ENCODE measurements around the gene NAGLU. TPM values are rescaled to one million over a fixed set of nuclear protein-coding genes. Genes with fewer than 3 reads are reported as not detected.

The NAGLU gene
- polyA plus RNA-seq, 1 of the 3 experiments (the other 2 are of a cell fraction) = 33.9 TPM

DNA sequence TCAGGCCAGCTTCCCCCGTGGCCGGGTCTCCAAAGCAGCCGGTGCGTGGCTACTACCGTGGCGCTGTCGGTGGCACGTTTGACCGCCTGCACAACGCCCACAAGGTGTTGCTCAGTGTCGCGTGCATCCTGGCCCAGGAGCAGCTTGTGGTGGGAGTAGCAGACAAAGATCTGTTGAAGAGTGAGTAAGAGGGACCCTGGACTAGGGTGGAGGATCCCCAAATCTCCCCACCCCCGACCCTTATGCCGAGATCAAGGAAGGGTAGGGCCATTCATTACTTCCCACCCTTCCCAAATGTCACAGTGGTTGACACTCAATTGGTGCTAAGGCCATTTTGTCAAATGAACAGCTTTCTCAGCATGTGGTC is 27.1 kb downstream of the NAGLU start:
- Histone ChIP-seq H3K27ac (ENCODE audit: low read depth in 2 of 2, low read length in 1 of 2) (peak overlapping the region in 1 of 2 experiments; percentile 73; a peak in 2 of 4 replicates), H3K36me3 (replicated peaks in 1 of 2; ENCODE audit: control insufficient read depth in 1 of 2, insufficient read depth in 2 of 2, low read length in 1 of 2) (peaks cover 13 to 30% of the 10 kb centered on the region in 2 experiments), H2AFZ (ENCODE audit: low read depth) (no peak overlapping the region), H3K9me2 (no peaks in the 10 kb centered on the region), H3K27me3 (ENCODE audit: insufficient read depth) (no peaks in the 10 kb centered on the region), H4K20me1 (ENCODE audit: insufficient read depth) (no peaks in the 10 kb centered on the region), H3K9me3 (no peaks in the 10 kb centered on the region), H3F3A (replicated peaks; ENCODE audit: insufficient read depth) (peaks cover 29% of the 10 kb centered on the region), H3K9ac (peak overlapping the region; percentile 86), H3K4me3 (ENCODE audit: low read depth in 2 of 2, low read length in 1 of 2) (peak overlapping the region; percentile 78 to 98), H3K4me1 (ENCODE audit: control insufficient read depth in 1 of 2, insufficient read depth in 2 of 2, low read depth in 1 of 2, low read length in 1 of 2) (peaks cover 4 to 33% of the 10 kb centered on the region in 2 experiments; a peak in 3 of 4 replicates), H3K79me2 (ENCODE audit: insufficient read depth) (peaks cover 61% of the 10 kb centered on the region), H3K4me2 (peak overlapping the region; percentile 98)
- TF ChIP-seq FOXJ3 (CRISPR knock-in tag; IDR thresholded peaks at IDR 0.05) (no peak), MEF2A (IDR thresholded peaks at IDR 0.05; ENCODE audit: borderline replicate concordance, low read depth) (no peak), TAF1 (IDR thresholded peaks at IDR 0.05; ENCODE audit: borderline replicate concordance, low read depth, low read length) (no peak), FOXM1 (IDR thresholded peaks at IDR 0.05; ENCODE audit: low read depth) (no peak), FOSL2 (IDR thresholded peaks at IDR 0.05; ENCODE audit: borderline replicate concordance, low read depth) (no peak), POLR2AphosphoS5 (IDR thresholded peaks at IDR 0.05; ENCODE audit: low read depth, low read length) (no peak), GATA2 (CRISPR knock-in tag; IDR thresholded peaks at IDR 0.05) (no peak), SIN3A (IDR thresholded peaks at IDR 0.05; ENCODE audit: borderline replicate concordance, low read depth, low read length) (no peak), GABPA (IDR thresholded peaks at IDR 0.05; ENCODE audit: low read depth) (no peak), RXRA (IDR thresholded peaks at IDR 0.05; ENCODE audit: borderline replicate concordance, low read depth) (no peak)
- TF ChIP-seq, protein P1, sequence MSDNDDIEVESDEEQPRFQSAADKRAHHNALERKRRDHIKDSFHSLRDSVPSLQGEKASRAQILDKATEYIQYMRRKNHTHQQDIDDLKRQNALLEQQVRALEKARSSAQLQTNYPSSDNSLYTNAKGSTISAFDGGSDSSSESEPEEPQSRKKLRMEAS (IDR thresholded peaks at IDR 0.05; ENCODE audit: low read depth) = no peak
- TF ChIP-seq, protein P2, sequence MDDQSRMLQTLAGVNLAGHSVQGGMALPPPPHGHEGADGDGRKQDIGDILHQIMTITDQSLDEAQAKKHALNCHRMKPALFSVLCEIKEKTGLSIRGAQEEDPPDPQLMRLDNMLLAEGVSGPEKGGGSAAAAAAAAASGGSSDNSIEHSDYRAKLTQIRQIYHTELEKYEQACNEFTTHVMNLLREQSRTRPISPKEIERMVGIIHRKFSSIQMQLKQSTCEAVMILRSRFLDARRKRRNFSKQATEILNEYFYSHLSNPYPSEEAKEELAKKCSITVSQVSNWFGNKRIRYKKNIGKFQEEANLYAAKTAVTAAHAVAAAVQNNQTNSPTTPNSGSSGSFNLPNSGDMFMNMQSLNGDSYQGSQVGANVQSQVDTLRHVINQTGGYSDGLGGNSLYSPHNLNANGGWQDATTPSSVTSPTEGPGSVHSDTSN (IDR thresholded peaks at IDR 0.05) = no peak
- ChIA-PET POLR2A (interaction anchor here (0.6 kb wide), 1 partner anchor 11 kb away, joined by 3 read pairs; no protein-coding TSS in a partner anchor), CTCF (interaction anchor here (1.0 to 1.4 kb wide), 2 partner anchors 14 to 15 kb away, joined by 3 to 4 read pairs; no protein-coding TSS in a partner anchor)
- DNase-seq = no peak
- WGBS (ENCODE audit: low lambda C conversion rate) = 33% methylated on average over 14 of the region's 14 CpGs

DNA sequence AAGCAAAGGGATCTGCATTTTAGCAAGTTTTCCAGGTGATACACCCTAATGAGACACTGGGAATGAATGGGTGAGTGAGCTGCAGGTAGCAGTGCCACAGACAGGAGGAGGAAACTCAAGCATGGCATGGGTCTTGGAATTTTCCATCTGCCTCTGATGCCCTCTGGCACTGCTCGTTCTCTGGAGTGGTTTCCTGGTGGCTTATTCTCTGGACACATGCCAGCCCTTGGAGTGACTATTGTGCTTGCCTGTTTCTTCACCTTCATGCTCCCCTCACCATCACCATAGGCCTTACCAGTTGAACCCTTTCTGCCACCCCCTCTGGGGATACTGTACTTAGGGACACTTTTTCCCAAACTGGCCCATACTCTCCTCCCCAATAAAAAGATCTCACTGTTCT is 27.5 kb downstream of the NAGLU start:
- H3F3A ChIP-seq (replicated peaks; ENCODE audit: insufficient read depth) = peaks cover 29% of the 10 kb centered on the region
- H3K27me3 ChIP-seq (ENCODE audit: insufficient read depth) = no peaks in the 10 kb centered on the region
- H3K27ac ChIP-seq (ENCODE audit: low read depth in 2 of 2, low read length in 1 of 2) = no peak overlapping the region; a peak in 1 of 4 replicates
- DNase-seq = no peak
- 14% methylated on average over 1 of the region's 1 CpG for WGBS (ENCODE audit: low lambda C conversion rate)
- H3K9ac ChIP-seq = peak overlapping the region; percentile 86; the same call in 1 of the 2 replicates
- H3K4me1 ChIP-seq (ENCODE audit: control insufficient read depth in 1 of 2, insufficient read depth in 2 of 2, low read depth in 1 of 2, low read length in 1 of 2) = peaks cover 4 to 33% of the 10 kb centered on the region in 2 experiments; a peak in 3 of 4 replicates
- H4K20me1 ChIP-seq (ENCODE audit: insufficient read depth) = no peaks in the 10 kb centered on the region
- H3K4me3 ChIP-seq (ENCODE audit: low read depth in 2 of 2, low read length in 1 of 2) = peak overlapping the region; percentile 78 to 98
- H3K9me2 ChIP-seq = no peaks in the 10 kb centered on the region
- no peak overlapping the region for H2AFZ ChIP-seq (ENCODE audit: low read depth)
- CTCF ChIA-PET = interaction anchor here (1.0 to 1.4 kb wide), 2 partner anchors 13 to 14 kb away, joined by 3 to 4 read pairs; no protein-coding TSS in a partner anchor
- peaks cover 65% of the 10 kb centered on the region for H3K79me2 ChIP-seq (ENCODE audit: insufficient read depth)
- TF ChIP-seq, protein P1 (IDR thresholded peaks at IDR 0.05; ENCODE audit: low read depth) = no peak
- TF ChIP-seq EP300 (IDR thresholded peaks at IDR 0.05; ENCODE audit: borderline replicate concordance in 1 of 2, low read depth in 1 of 2, low read length in 1 of 2) (no peak), POLR2AphosphoS5 (IDR thresholded peaks at IDR 0.05; ENCODE audit: low read depth, low read length) (no peak), YY1 (IDR thresholded peaks at IDR 0.05; ENCODE audit: low read depth) (no peak), FOSL2 (IDR thresholded peaks at IDR 0.05; ENCODE audit: borderline replicate concordance, low read depth) (no peak), RXRA (IDR thresholded peaks at IDR 0.05; ENCODE audit: borderline replicate concordance, low read depth) (no peak), TEAD4 (IDR thresholded peaks at IDR 0.05; ENCODE audit: borderline replicate concordance, insufficient read depth) (no peak), TCF12 (IDR thresholded peaks at IDR 0.05) (no peak)
- TF ChIP-seq, protein P2 (IDR thresholded peaks at IDR 0.05) = no peak
- TF ChIP-seq, protein P3, sequence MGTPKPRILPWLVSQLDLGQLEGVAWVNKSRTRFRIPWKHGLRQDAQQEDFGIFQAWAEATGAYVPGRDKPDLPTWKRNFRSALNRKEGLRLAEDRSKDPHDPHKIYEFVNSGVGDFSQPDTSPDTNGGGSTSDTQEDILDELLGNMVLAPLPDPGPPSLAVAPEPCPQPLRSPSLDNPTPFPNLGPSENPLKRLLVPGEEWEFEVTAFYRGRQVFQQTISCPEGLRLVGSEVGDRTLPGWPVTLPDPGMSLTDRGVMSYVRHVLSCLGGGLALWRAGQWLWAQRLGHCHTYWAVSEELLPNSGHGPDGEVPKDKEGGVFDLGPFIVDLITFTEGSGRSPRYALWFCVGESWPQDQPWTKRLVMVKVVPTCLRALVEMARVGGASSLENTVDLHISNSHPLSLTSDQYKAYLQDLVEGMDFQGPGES (IDR thresholded peaks at IDR 0.05; ENCODE audit: low read depth, low read length) = no peak
- peak overlapping the region; percentile 98 for H3K4me2 ChIP-seq
- H3K9me3 ChIP-seq = no peaks in the 10 kb centered on the region
- H3K36me3 ChIP-seq (replicated peaks in 1 of 2; ENCODE audit: control insufficient read depth in 1 of 2, insufficient read depth in 2 of 2, low read length in 1 of 2) = peaks cover 16 to 33% of the 10 kb centered on the region in 2 experiments
- POLR2A ChIA-PET = interaction anchor here (0.6 kb wide), 1 partner anchor 11 kb away, joined by 3 read pairs; no protein-coding TSS in a partner anchor
